BLaER1 treated with 17β-estradiol and CSF1 and Interleukin-3, amounts not matched to agents 10 nM and 100 nM (cell line): ENCODE results near the gene STK33.
A peak's percentile ranks its signal among the peaks of the same experiment; 100 is the strongest.

Experiments
- H3K27ac ChIP-seq, 11 experiments: shearing (Covaris generic); formaldehyde crosslinking; 2 replicates each; pipeline ENCODE4 v1.8.1; 2022
- H3K27me3 ChIP-seq, 11 experiments: shearing (Covaris generic); formaldehyde crosslinking; 2 replicates each; pipeline ENCODE4 v1.8.1; 2022
- H3K36me3 ChIP-seq, 11 experiments: shearing (Covaris generic); formaldehyde crosslinking; 2 replicates each; pipeline ENCODE4 v1.8.1; 2022
- H3K4me1 ChIP-seq, 10 experiments: shearing (Covaris generic); formaldehyde crosslinking; 2 replicates each; pipeline ENCODE4 v1.8.1; 2022
- H3K4me2 ChIP-seq, 11 experiments: shearing (Covaris generic); formaldehyde crosslinking; 2 replicates each; pipeline ENCODE4 v1.8.1; 2022
- H3K4me3 ChIP-seq, 10 experiments: shearing (Covaris generic); formaldehyde crosslinking; 2 replicates each; pipeline ENCODE4 v1.8.1; 2022
- H3K9ac ChIP-seq, 11 experiments: shearing (Covaris generic); formaldehyde crosslinking; 2 replicates each; pipeline ENCODE4 v1.8.1; 2022
- H3K9me3 ChIP-seq, 11 experiments: shearing (Covaris generic); formaldehyde crosslinking; replicated peaks in 1 of 11; 2 replicates each; pipeline ENCODE4 v1.8.1; 2022
- H4K20me1 ChIP-seq, 11 experiments: shearing (Covaris generic); formaldehyde crosslinking; 2 replicates each; pipeline ENCODE4 v1.8.1; 2022
- Cebpa-rat ChIP-seq, 11 experiments: shearing (Covaris generic); IDR thresholded peaks; 2 replicates each; pipeline ENCODE4 v1.8.1; 2022

Gene STK33

GRCh38 chr11:8342821-8343681 lies 251.0 kb downstream of the STK33 start:
- Histone ChIP-seq H3K27ac (0 out of 22 replicates have a peak overlapping the region, but pooled peaks of 1 of the 11 experiments have one; percentile 14), H3K9ac (0 out of 22 replicates have a peak overlapping the region, but pooled peaks of 1 of the 11 experiments have one; percentile 31), H3K4me3 (no peak overlapping the region; a peak in 1 of 20 replicates), H4K20me1 (no peaks in the 10 kb centered on the region), H3K9me3 (peaks cover 0 to 9% (median 6%) of the 10 kb centered on the region in 11 experiments; a peak in 14 of 22 replicates), H3K27me3 (no peaks in the 10 kb centered on the region), H3K36me3 (no peaks in the 10 kb centered on the region), H3K4me1 (peaks cover 18 to 34% (median 24%) of the 10 kb centered on the region in 10 experiments), H3K4me2 (peak overlapping the region; percentile 13 to 78 (median 60); a peak in 21 of 22 replicates)
- TF ChIP-seq Cebpa-rat (IDR thresholded peaks at IDR 0.05): no peak

DNA sequence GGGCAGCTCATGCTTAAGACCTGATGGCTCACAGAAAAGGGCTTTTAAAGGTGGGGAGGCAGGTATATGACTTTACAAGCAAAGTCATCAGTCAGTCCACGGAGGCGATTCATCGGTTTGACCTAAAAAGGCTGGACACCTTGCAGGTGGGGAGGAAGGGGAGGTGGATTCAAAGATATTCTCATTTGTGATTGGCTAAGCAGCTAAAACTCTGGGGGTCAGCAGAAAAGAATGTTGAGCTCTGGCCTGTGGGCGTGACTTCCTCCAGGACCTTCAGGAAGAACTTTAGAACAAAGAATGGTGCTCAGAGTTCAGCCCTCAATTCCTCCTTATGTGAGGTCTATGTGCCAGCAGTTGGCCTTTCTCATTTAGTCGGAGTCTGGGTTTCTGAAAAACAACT lies 252.0 kb downstream of the STK33 start:
- Histone ChIP-seq H3K4me2 (peak overlapping the region in 5 of 11 experiments; percentile 16 to 78 (median 49); a peak in 7 of 22 replicates), H3K27me3 (no peaks in the 10 kb centered on the region), H3K4me1 (peaks cover 21 to 42% (median 28%) of the 10 kb centered on the region in 10 experiments), H4K20me1 (no peaks in the 10 kb centered on the region), H3K9me3 (no peaks in the 10 kb centered on the region), H3K36me3 (no peaks in the 10 kb centered on the region), H3K9ac (no peak overlapping the region), H3K27ac (no peak overlapping the region), H3K4me3 (no peak overlapping the region)
- TF ChIP-seq Cebpa-rat (IDR thresholded peaks at IDR 0.05): no peak
